ENCODE results near the gene ZBTB45.

Gene ZBTB45

DNA sequence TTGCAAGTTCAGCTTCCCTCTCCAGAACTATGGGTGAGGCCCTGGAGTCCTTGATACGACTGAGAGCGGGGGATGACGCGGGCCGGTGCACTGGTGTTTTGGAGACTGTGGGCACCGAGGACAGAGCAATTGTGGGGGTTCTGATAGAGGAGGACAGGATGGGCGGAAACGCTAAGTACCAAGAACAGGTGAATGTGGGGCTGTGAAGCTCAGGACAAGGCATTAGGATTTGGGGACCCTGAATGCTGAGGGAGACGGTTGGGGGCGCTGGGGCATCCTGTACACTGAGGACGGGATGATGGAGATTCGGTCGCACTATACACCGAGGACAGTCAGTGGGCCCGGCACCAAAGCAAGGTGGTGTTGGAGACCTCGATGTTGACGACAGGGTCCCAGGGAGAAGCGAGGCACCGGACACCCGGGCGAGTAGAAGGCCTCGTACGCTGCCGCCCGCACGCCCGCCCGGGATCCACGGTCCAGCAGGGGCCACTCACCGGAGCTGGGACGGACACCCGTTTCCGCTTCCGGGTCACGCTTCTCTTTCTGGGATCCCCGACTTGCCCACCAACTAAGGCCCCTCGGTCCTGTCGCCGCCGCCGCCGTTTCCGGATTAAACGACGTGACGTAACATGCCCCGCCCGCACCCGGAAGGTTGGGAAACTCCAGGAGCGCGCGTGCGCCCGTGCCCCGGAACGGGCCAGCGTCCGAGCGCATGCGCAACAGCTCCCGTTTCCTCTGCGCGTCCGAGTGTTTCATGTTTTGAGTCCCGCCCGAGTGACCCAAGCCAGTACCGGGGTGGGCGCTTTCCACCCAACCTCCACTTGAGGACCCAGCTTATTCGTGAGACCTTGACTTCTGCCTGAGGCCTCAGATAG is 35.1 kb upstream of the ZBTB45 start, which contains the start of gene CHMP2A (continued):
- TF ChIP-seq, protein P1, sequence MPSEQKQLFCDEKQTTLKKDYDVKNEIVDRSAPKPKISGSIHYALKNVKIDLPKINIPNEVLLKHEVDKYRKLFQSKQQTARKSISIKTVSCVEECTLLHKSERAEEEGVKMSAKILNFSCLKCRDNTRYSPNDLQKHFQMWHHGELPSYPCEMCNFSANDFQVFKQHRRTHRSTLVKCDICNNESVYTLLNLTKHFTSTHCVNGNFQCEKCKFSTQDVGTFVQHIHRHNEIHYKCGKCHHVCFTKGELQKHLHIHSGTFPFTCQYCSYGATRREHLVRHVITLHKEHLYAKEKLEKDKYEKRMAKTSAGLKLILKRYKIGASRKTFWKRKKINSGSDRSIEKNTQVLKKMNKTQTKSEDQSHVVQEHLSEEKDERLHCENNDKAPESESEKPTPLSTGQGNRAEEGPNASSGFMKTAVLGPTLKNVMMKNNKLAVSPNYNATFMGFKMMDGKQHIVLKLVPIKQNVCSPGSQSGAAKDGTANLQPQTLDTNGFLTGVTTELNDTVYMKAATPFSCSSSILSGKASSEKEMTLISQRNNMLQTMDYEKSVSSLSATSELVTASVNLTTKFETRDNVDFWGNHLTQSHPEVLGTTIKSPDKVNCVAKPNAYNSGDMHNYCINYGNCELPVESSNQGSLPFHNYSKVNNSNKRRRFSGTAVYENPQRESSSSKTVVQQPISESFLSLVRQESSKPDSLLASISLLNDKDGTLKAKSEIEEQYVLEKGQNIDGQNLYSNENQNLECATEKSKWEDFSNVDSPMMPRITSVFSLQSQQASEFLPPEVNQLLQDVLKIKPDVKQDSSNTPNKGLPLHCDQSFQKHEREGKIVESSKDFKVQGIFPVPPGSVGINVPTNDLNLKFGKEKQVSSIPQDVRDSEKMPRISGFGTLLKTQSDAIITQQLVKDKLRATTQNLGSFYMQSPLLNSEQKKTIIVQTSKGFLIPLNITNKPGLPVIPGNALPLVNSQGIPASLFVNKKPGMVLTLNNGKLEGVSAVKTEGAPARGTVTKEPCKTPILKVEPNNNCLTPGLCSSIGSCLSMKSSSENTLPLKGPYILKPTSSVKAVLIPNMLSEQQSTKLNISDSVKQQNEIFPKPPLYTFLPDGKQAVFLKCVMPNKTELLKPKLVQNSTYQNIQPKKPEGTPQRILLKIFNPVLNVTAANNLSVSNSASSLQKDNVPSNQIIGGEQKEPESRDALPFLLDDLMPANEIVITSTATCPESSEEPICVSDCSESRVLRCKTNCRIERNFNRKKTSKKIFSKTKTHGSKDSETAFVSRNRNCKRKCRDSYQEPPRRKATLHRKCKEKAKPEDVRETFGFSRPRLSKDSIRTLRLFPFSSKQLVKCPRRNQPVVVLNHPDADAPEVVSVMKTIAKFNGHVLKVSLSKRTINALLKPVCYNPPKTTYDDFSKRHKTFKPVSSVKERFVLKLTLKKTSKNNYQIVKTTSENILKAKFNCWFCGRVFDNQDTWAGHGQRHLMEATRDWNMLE (tag by site-specific recombination; conservative IDR thresholded peaks at IDR 0.05; ENCODE audit: low read depth) = peak; percentile 98
- TF ChIP-seq ZNF658 (tag by site-specific recombination; IDR thresholded peaks at IDR 0.05) = no peak
- TF ChIP-seq, protein P2, sequence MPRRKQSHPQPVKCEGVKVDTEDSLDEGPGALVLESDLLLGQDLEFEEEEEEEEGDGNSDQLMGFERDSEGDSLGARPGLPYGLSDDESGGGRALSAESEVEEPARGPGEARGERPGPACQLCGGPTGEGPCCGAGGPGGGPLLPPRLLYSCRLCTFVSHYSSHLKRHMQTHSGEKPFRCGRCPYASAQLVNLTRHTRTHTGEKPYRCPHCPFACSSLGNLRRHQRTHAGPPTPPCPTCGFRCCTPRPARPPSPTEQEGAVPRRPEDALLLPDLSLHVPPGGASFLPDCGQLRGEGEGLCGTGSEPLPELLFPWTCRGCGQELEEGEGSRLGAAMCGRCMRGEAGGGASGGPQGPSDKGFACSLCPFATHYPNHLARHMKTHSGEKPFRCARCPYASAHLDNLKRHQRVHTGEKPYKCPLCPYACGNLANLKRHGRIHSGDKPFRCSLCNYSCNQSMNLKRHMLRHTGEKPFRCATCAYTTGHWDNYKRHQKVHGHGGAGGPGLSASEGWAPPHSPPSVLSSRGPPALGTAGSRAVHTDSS (tag by site-specific recombination; IDR thresholded peaks at IDR 0.05) = peak; percentile 30; the same call in 1 of the 2 replicates
- TF ChIP-seq, protein P3, sequence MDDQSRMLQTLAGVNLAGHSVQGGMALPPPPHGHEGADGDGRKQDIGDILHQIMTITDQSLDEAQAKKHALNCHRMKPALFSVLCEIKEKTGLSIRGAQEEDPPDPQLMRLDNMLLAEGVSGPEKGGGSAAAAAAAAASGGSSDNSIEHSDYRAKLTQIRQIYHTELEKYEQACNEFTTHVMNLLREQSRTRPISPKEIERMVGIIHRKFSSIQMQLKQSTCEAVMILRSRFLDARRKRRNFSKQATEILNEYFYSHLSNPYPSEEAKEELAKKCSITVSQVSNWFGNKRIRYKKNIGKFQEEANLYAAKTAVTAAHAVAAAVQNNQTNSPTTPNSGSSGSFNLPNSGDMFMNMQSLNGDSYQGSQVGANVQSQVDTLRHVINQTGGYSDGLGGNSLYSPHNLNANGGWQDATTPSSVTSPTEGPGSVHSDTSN (CRISPR knock-in tag; IDR thresholded peaks at IDR 0.05) = peak; percentile 98
- TF ChIP-seq ZNF19 (tag by site-specific recombination; IDR thresholded peaks at IDR 0.05; ENCODE audit: low read depth) = no peak
- no peak for TF ChIP-seq ZNF350 (tag by site-specific recombination; IDR thresholded peaks at IDR 0.05)
- TF ChIP-seq ZNF600 (tag by site-specific recombination; IDR thresholded peaks at IDR 0.05) = no peak
- TF ChIP-seq HOXA7 (CRISPR knock-in tag; IDR thresholded peaks at IDR 0.05; ENCODE audit: borderline replicate concordance) = no peak
- no peak for TF ChIP-seq YY1 (tag by site-specific recombination; IDR thresholded peaks at IDR 0.05)
- TF ChIP-seq ZNF555 (tag by site-specific recombination; conservative IDR thresholded peaks at IDR 0.05) = no peak
- TF ChIP-seq ZFP41 (tag by site-specific recombination; IDR thresholded peaks at IDR 0.05; ENCODE audit: borderline replicate concordance) = no peak
- peak; percentile 21; the same call in 1 of the 2 replicates for TF ChIP-seq ZSCAN16 (tag by site-specific recombination; IDR thresholded peaks at IDR 0.05)
- TF ChIP-seq, protein P4, sequence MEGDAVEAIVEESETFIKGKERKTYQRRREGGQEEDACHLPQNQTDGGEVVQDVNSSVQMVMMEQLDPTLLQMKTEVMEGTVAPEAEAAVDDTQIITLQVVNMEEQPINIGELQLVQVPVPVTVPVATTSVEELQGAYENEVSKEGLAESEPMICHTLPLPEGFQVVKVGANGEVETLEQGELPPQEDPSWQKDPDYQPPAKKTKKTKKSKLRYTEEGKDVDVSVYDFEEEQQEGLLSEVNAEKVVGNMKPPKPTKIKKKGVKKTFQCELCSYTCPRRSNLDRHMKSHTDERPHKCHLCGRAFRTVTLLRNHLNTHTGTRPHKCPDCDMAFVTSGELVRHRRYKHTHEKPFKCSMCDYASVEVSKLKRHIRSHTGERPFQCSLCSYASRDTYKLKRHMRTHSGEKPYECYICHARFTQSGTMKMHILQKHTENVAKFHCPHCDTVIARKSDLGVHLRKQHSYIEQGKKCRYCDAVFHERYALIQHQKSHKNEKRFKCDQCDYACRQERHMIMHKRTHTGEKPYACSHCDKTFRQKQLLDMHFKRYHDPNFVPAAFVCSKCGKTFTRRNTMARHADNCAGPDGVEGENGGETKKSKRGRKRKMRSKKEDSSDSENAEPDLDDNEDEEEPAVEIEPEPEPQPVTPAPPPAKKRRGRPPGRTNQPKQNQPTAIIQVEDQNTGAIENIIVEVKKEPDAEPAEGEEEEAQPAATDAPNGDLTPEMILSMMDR (tag by site-specific recombination; IDR thresholded peaks at IDR 0.05) = peak; percentile 82

DNA sequence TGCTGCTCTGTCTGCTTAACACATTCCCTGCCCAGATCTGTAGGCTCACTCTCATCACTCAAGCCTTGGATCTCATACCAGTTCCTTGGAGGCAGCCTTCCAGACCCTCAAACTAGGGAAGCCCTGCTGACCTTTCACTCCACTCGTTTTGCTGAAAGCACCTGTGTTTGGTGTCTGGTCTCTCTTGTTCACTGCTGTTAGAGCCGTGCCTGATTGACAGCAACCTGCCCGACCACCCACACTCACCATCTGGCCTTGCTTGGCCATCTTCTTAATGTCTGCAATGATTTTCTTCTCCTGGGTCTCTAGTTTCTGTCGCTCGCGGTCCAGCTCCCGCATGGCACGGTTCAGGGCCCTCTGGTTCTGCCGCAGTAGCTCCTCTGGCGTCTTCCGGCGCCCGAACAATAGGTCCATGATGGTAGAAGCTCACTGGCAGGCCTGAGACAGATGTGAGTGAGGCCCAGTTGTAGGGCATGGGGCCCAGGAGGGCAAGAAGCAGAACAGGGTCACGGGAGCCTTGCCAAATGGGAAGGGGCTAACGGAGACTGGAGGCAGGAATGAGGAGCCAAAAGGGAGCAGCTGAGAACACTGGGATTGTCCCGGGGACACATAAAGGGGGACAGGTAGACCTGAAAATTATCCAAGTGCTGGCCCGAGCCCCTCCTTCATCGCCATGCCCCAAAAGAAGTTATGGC is 34.3 kb upstream of the ZBTB45 start:
- Histone ChIP-seq H3K4me1 (ENCODE audit: control insufficient read depth, insufficient read depth, low read length) (peaks cover 11% of the 10 kb centered on the region), H3K36me3 (ENCODE audit: control insufficient read depth in 2 of 2, insufficient read depth in 1 of 2, low read length in 2 of 2) (peaks cover 33 to 70% of the 10 kb centered on the region in 2 experiments), H3K9me3 (ENCODE audit: control insufficient read depth, insufficient read depth, low read depth, low read length) (no peaks in the 10 kb centered on the region), H3K27ac (ENCODE audit: extremely low read depth, low read depth, low read length) (peak overlapping the region; percentile 99), H3K4me3 (ENCODE audit: low read depth, low read length) (peak overlapping the region; percentile 64)
- ChIA-PET CTCF (interaction anchor here (1.7 to 2.7 kb wide), 3 partner anchors 10 to 34 kb away, joined by 6 to 20 read pairs (median 10); partner anchors contain the start of genes TRIM28 and ZBTB45), POLR2A (interaction anchor here (0.7 to 4.6 kb wide), 13 partner anchors 8 to 292 kb away, joined by 3 to 128 read pairs (median 7); partner anchors contain the start of genes TRIM28, ZBTB45, ZNF446 and ZNF497)
- TF ChIP-seq ZNF175 (tag by site-specific recombination; IDR thresholded peaks at IDR 0.05) (no peak), ZEB2 (tag by site-specific recombination; IDR thresholded peaks at IDR 0.05) (no peak), BCL11A (tag by site-specific recombination; IDR thresholded peaks at IDR 0.05; ENCODE audit: low read depth) (no peak)
- TF ChIP-seq, protein P5, sequence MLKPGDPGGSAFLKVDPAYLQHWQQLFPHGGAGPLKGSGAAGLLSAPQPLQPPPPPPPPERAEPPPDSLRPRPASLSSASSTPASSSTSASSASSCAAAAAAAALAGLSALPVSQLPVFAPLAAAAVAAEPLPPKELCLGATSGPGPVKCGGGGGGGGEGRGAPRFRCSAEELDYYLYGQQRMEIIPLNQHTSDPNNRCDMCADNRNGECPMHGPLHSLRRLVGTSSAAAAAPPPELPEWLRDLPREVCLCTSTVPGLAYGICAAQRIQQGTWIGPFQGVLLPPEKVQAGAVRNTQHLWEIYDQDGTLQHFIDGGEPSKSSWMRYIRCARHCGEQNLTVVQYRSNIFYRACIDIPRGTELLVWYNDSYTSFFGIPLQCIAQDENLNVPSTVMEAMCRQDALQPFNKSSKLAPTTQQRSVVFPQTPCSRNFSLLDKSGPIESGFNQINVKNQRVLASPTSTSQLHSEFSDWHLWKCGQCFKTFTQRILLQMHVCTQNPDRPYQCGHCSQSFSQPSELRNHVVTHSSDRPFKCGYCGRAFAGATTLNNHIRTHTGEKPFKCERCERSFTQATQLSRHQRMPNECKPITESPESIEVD (tag by site-specific recombination; IDR thresholded peaks at IDR 0.05) = no peak
